Measurements from ENCODE around the gene GIGYF1.
"Not testable (repeated sequence)": the region's sequence is repeated elsewhere in the genome, so short reads cannot be mapped to it uniquely, and the experiment has no call there.

The GIGYF1 gene, protein sequence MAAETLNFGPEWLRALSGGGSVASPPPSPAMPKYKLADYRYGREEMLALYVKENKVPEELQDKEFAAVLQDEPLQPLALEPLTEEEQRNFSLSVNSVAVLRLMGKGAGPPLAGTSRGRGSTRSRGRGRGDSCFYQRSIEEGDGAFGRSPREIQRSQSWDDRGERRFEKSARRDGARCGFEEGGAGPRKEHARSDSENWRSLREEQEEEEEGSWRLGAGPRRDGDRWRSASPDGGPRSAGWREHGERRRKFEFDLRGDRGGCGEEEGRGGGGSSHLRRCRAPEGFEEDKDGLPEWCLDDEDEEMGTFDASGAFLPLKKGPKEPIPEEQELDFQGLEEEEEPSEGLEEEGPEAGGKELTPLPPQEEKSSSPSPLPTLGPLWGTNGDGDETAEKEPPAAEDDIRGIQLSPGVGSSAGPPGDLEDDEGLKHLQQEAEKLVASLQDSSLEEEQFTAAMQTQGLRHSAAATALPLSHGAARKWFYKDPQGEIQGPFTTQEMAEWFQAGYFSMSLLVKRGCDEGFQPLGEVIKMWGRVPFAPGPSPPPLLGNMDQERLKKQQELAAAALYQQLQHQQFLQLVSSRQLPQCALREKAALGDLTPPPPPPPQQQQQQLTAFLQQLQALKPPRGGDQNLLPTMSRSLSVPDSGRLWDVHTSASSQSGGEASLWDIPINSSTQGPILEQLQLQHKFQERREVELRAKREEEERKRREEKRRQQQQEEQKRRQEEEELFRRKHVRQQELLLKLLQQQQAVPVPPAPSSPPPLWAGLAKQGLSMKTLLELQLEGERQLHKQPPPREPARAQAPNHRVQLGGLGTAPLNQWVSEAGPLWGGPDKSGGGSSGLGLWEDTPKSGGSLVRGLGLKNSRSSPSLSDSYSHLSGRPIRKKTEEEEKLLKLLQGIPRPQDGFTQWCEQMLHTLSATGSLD (N-terminal part only)

DNA sequence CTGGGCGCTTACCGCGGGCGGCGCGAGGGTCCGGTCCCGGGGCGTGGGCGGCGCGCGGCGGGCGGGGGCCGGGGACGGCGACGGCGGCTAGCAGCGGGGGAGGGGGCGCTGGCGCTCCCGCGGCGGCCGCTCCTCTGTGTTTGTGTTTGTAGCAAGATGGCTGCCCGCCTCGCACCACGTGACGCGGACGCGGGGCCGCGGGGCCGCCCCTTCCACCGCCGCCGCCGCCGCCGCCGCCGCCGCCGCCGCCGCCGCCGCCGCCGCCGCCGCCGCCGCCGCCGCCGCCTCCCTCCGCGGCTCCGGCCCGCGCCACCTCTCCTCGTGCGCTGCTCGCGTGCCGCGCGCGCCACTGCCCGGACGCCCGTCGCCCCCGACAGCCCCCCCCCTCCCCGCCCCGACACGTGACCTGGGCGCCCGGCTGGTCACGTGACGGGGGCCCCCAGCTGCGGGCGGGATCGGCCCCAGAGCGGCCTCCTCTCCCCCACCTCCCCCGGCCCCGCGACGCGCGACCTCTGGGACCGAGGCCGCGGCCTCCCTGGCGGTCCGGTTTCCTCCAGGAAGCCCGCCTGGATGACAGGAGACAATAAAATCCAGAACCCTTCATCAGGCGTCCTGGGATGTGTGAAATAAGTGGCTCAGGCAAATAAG lies at the start of gene GIGYF1:
GIGYF1 (minus strand) TSS at position 153 of the 648 bp plus-strand sequence. CDS start 6,012 bp downstream, outside the sequence.
- H3K4me1 ChIP-seq (ENCODE audit: insufficient read depth, low read length), result peaks cover 26% of the 10 kb centered on the region
- no peaks in the 10 kb centered on the region for H3K9me3 ChIP-seq (ENCODE audit: control insufficient read depth, insufficient read depth, low read length)
- peaks cover 4% of the 10 kb centered on the region; the same call in 1 of the 2 replicates for H3K36me3 ChIP-seq (ENCODE audit: insufficient read depth, low read length)
- H3K9ac ChIP-seq (ENCODE audit: low read depth, low read length), result peak within 1 kb of the TSS; percentile 89

DNA sequence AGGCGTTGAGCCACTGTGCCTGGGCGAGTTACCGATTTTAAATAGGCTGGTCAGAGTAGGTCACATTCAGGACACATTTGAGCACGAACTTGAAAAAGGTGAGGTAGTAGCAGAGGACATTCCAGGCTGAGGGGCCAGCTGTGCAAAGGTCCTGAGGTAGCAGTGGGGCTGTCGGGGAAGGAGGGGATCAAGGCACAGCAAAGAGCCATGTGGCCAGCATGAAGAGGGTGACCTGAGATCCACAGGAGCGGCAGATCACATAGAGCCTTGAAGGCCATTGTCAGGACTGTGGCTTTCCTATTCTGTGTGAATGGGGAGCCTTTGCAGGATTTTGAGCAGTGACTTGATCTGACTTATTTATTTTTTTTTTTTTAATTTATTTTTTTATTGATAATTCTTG lies 45.9 kb upstream of the GIGYF1 start:
- Histone ChIP-seq H3K9ac (ENCODE audit: low read depth, low read length) (no peak overlapping the region), H3K9me3 (ENCODE audit: control insufficient read depth, insufficient read depth, low read length) (no peaks in the 10 kb centered on the region; the same call in 1 of the 2 replicates), H3K36me3 (ENCODE audit: insufficient read depth, low read length) (no peaks in the 10 kb centered on the region), H3K4me1 (ENCODE audit: insufficient read depth, low read length) (no peaks in the 10 kb centered on the region)

DNA sequence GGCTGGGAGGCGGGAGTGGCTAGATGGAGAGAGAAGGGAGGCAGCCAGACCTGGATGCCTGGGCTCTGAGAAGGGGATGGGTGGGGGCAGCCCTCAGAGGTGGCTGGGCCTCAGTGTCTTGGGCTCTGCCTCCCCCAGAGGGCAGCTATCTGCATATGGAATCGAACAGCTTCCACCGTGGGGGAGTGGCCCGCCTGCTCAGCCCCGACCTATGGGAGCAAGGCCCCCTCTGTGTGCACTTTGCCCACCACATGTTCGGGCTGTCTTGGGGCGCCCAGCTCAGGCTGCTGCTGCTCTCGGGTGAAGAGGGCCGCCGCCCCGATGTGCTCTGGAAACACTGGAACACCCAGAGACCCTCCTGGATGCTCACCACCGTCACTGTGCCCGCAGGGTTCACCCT lies 42.6 kb upstream of the GIGYF1 start:
- no peaks in the 10 kb centered on the region for H3K36me3 ChIP-seq (ENCODE audit: insufficient read depth, low read length)
- H3K4me1 ChIP-seq (ENCODE audit: insufficient read depth, low read length), result no peaks in the 10 kb centered on the region
- H3K9me3 ChIP-seq (ENCODE audit: control insufficient read depth, insufficient read depth, low read length), result no peaks in the 10 kb centered on the region
- no peak overlapping the region for H3K9ac ChIP-seq (ENCODE audit: low read depth, low read length)

DNA sequence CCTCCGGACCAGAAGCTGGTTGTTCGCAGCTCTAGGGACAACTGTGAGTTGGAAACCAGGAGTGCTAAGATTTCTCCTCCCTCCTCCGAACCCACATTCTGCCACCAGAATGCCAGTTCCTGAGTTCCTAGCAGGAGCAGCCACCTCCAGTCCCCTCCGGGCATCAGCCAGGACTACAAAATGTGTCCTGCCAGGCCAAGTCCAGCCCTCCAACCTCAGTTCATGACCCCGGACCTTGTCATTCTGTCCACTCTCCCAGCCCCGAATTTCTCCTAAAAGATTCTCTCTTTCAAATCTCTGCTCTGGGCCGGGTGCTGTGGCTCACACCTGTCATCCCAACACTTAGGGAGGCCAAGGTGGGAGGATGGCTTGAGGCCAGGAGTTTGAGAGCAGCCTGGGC lies 41.7 kb upstream of the GIGYF1 start:
- H3K9ac ChIP-seq (ENCODE audit: low read depth, low read length), result no peak overlapping the region
- no peaks in the 10 kb centered on the region for H3K36me3 ChIP-seq (ENCODE audit: insufficient read depth, low read length)
- H3K4me1 ChIP-seq (ENCODE audit: insufficient read depth, low read length), result no peaks in the 10 kb centered on the region
- H3K9me3 ChIP-seq (ENCODE audit: control insufficient read depth, insufficient read depth, low read length), result no peaks in the 10 kb centered on the region

DNA sequence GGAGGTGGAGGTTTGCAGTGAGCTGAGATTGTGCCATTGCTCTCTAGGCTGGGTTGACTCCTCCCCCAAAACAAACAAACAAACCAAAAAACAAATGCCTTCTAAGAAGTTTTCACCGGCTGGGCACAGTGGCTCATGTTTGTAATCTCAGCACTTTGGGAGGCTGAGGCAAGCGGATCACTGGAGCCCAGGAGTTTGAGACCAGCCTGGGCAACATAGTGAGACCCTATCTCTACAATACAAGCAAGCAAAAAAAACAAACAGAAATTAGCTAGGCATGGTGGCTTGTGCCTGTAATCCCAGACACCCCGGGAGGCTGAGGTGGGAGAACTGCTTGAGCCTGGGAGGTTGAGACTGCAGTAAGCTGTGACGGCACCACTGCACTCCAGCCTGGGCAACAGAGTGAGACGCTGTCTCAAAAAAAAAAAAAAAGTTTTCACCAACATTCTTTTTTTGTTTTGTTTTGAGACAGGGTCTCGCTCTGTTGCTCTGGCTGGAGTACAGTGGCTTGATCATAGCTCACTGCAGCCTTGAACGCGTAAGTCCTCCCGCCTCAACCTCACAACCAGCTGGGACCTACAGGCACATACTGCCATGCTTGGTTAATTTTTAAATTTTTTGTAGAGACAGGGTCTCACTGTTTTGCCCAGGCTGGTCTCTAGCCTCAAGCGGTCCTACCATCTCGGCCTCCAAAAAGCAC lies 38.0 kb upstream of the GIGYF1 start:
- H3K9me3 ChIP-seq (ENCODE audit: control insufficient read depth, insufficient read depth, low read length), result no peaks in the 10 kb centered on the region
- H3K36me3 ChIP-seq (ENCODE audit: insufficient read depth, low read length), result no peaks in the 10 kb centered on the region
- peaks cover 2% of the 10 kb centered on the region; the same call in 1 of the 2 replicates for H3K4me1 ChIP-seq (ENCODE audit: insufficient read depth, low read length)
- no peak overlapping the region for H3K9ac ChIP-seq (ENCODE audit: low read depth, low read length)

DNA sequence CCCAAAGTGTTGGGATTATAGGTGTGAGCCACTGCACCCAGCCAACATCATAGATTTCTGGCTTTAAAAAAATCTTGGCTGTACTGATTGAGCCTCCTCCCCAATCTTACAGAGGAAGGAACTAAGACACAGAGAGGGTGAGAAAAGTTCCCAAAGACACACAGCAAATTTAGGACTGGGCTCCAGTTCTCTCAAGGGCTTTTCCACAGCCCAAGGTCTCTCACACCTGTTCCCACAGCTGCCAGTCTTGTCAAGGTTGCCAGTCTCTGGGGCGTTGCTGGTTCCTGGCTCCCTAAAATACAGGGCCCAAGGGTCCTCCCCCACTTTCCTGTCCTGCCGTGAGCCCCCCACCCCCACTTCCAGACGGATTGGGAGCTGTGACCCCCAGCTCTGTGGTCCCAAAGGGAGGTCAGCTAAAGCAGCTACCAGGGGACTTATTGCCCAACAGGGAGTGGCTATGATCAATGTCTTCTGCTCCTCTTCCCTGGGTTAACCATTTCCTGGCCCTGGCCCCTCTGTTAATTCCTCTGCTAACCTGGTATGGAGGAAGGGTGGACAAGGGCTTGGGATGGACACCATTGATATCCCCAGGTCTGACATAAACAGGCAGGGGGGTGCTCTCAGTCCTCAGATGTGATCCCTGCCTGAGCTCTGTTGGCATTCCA lies 36.2 kb upstream of the GIGYF1 start:
- Histone ChIP-seq H3K36me3 (ENCODE audit: insufficient read depth, low read length) (no peaks in the 10 kb centered on the region), H3K9me3 (ENCODE audit: control insufficient read depth, insufficient read depth, low read length) (no peaks in the 10 kb centered on the region), H3K9ac (ENCODE audit: low read depth, low read length) (no peak overlapping the region), H3K4me1 (ENCODE audit: insufficient read depth, low read length) (peaks cover 5% of the 10 kb centered on the region)

DNA sequence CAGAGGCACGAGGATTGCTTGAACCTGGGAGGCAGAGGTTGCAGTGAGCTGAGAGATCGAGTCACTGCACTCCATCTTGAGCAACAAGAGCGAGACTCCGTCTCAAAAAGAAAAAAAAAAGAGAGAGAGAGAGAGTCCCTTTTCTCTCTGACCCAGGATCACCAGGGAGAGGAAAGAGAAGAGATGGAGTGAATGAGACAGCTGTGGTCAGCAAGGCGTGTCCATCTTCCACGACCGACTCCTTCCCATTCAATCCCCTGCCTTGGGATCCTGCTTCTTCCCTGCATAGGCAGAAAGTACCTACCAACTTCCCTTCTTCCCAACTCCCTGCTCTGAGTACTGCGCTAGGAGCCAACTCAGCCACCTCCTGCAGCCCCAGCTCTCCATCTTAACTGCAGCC lies 34.1 kb upstream of the GIGYF1 start:
- Histone ChIP-seq H3K9ac (ENCODE audit: low read depth, low read length) (no peak overlapping the region), H3K36me3 (ENCODE audit: insufficient read depth, low read length) (no peaks in the 10 kb centered on the region), H3K4me1 (ENCODE audit: insufficient read depth, low read length) (peaks cover 5% of the 10 kb centered on the region), H3K9me3 (ENCODE audit: control insufficient read depth, insufficient read depth, low read length) (no peaks in the 10 kb centered on the region)

DNA sequence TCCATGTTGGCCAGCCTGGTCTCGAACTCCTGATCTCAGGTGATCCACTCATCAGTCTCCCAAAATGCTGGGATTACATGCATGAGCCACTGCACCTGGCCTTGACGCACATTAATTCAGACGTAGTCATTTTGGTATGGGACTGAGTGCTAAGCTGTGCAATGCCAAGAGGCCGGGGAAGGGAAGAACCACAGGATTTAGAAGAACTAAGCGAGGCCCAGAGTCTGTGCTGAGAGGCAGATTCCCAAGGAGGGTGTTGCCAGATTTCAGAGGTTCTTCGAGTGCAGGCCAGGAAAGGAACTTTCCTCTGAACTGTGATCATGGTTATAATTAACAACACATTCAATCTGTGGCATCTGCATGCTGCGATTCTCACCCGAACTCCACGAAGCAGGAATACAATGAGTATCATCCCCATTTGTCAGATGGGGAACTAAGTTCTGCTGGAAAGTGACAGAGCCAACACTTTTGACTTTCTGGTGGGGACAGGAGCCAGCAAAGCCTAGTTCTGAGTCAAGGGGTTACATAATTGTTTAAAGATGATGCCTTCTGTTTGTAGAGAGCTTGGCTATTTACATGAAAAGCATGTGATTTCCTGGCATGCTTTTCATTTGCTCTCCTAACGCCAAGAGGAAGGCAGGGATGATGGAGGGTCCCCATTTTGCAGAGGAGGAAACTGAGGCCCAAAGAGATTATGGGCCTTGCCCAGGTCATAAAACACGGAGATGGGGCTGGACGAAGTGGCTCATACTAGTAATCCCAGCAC lies 33.1 kb upstream of the GIGYF1 start:
- Histone ChIP-seq H3K4me1 (ENCODE audit: insufficient read depth, low read length) (peaks cover 5% of the 10 kb centered on the region), H3K9ac (ENCODE audit: low read depth, low read length) (no peak overlapping the region), H3K36me3 (ENCODE audit: insufficient read depth, low read length) (no peaks in the 10 kb centered on the region), H3K9me3 (ENCODE audit: control insufficient read depth, insufficient read depth, low read length) (no peaks in the 10 kb centered on the region)

DNA sequence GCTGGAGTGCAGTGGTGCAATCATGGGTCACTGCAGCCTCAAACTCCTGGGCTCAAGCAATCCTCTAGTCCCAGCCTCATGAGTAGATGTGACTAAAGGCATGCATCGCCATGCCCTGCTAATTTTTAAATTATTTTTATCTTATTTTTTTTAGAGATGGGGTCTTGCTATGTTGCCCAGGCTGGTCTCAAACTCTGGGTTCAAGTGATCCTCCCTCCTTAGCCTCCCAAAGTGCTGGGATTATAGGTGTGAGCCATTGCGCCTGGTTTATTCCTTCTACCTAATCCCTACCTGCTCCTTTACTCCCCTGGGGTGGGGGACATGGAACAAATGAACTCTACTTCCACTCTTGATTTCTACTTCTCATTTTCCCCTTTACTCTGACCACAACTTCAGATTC lies 30.3 kb upstream of the GIGYF1 start:
- H3K4me1 ChIP-seq (ENCODE audit: insufficient read depth, low read length); H3K9me3 ChIP-seq (ENCODE audit: control insufficient read depth, insufficient read depth, low read length); H3K36me3 ChIP-seq (ENCODE audit: insufficient read depth, low read length); H3K9ac ChIP-seq (ENCODE audit: low read depth, low read length): not testable (repeated sequence)

DNA sequence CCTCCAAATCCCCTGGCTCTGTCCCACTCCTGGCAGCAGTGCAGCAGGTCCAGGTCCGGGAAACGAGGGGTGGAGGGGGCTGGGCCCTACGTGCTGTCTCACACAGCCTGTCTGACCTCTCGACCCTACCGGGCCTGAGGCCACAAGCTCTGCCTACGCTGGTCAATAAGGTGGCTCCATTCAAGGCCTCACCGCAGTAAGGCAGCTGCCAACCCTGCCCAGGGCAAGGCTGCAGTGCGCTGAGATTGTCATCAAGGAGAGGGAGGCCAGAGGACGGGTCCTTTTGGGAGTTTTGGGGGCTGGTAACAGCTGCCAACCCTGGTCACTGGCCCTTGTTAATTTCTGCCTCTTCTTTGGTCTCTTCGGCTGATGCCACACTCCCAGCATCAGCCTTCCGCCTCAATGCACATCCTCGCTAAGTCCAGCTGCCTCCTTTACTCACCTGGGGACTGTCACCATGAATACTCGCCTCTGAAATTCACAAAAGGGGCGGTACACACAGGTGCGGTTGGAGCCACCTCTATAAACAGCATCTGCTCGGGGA lies 29.8 kb upstream of the GIGYF1 start:
- Histone ChIP-seq H3K4me1 (ENCODE audit: insufficient read depth, low read length) (peaks cover 5% of the 10 kb centered on the region), H3K9ac (ENCODE audit: low read depth, low read length) (no peak overlapping the region), H3K36me3 (ENCODE audit: insufficient read depth, low read length) (no peaks in the 10 kb centered on the region), H3K9me3 (ENCODE audit: control insufficient read depth, insufficient read depth, low read length) (no peaks in the 10 kb centered on the region)

DNA sequence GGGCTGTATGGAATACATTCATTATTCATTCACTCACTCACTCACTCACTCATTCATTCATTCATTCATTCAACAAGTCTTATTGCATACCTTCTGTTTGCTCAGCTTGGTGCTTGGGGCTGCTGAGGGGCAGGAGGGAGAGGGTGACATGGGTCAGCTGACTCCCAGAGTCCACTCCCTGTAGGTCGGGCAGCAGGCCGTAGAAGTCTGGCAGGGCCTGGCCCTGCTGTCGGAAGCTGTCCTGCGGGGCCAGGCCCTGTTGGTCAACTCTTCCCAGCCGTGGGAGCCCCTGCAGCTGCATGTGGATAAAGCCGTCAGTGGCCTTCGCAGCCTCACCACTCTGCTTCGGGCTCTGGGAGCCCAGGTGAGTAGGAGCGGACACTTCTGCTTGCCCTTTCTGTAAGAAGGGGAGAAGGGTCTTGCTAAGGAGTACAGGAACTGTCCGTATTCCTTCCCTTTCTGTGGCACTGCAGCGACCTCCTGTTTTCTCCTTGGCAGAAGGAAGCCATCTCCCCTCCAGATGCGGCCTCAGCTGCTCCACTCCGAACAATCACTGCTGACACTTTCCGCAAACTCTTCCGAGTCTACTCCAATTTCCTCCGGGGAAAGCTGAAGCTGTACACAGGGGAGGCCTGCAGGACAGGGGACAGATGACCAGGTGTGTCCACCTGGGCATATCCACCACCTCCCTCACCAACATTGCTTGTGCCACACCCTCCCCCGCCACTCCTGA lies 28.6 kb upstream of the GIGYF1 start:
- no peak overlapping the region for H3K9ac ChIP-seq (ENCODE audit: low read depth, low read length)
- no peaks in the 10 kb centered on the region for H3K9me3 ChIP-seq (ENCODE audit: control insufficient read depth, insufficient read depth, low read length)
- H3K4me1 ChIP-seq (ENCODE audit: insufficient read depth, low read length), result peaks cover 5% of the 10 kb centered on the region
- H3K36me3 ChIP-seq (ENCODE audit: insufficient read depth, low read length), result no peaks in the 10 kb centered on the region

DNA sequence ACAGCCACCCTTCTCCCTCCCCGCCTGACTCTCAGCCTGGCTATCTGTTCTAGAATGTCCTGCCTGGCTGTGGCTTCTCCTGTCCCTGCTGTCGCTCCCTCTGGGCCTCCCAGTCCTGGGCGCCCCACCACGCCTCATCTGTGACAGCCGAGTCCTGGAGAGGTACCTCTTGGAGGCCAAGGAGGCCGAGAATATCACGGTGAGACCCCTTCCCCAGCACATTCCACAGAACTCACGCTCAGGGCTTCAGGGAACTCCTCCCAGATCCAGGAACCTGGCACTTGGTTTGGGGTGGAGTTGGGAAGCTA lies 27.4 kb upstream of the GIGYF1 start:
- no peaks in the 10 kb centered on the region for H3K9me3 ChIP-seq (ENCODE audit: control insufficient read depth, insufficient read depth, low read length)
- no peak overlapping the region for H3K9ac ChIP-seq (ENCODE audit: low read depth, low read length)
- no peaks in the 10 kb centered on the region for H3K36me3 ChIP-seq (ENCODE audit: insufficient read depth, low read length)
- no peaks in the 10 kb centered on the region; the same call in 1 of the 2 replicates for H3K4me1 ChIP-seq (ENCODE audit: insufficient read depth, low read length)

Measured in ES-I3 (cell line).